GM18907 (cell line): ENCODE data around the gene ACO2.

Experiments
- ATAC-seq: cut with Tn5 transposase; IDR thresholded peaks from one replicate; pipeline ENCODE4 v1.9.1; 2021; ENCODE audit warnings: mild to moderate bottlenecking, moderate library complexity; ENCODE audit not compliant: unreplicated experiment

ACO2 gene

DNA sequence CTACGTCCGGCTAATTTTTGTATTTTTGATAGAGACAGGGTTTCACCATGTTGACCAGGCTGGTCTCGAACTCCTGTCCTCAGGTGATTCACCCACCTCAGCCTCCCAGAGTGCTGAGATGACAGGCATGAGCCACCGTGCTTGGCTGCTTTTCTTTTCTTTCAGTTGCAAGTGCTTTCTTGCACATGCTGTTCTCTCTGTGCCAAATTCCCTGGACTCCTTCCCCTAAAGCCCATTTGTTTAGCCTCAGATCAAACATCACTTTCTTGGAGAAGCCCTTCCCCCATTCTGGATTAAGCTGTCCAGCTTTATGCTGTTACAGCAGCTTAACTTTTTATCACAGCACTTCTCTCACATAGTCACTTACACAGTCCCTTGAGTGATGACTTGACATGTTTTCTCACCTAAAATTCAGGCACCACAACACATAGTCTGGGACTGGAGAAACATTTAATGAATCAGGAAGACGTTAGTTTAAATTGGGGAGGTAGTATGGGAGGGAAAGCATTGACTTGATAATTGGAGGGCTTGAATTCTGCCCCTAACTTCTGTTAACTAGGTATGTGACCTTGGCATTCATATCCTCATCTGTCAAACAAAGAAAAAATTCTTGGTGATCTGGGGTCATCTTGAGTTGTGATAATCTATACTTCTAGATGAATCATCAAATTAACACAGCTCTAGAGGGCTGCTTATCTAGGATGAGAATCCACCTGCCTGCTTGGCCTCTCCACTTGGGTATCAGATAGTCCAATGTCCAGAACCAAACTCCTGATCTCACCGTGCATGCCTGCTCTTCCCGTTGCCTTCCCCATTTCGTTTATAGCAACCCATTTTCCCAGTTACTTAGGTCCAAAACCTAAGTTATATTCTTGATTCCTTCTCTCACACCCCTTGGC is 18.4 kb downstream of the ACO2 start:
- ATAC-seq: no peak

DNA sequence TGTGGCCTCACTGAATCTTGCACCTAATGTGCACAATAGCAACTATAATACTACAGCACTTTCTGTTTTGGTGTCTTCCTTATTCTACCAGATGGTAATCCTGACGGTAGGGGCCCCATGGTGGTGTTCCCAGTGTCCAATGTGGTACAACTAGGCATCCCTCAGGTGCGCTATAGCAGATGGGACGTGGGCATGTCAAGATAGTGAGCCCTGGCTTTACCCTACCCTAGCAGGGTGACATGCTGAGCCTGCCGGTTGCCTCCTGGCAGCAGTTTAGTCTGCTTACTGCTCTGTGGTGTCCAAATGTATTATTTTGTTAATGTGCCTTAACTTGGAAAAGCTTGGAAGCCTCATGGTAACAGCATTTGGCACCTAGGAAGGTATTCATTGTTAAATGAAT is 19.2 kb downstream of the ACO2 start:
- ATAC-seq: no peak

DNA sequence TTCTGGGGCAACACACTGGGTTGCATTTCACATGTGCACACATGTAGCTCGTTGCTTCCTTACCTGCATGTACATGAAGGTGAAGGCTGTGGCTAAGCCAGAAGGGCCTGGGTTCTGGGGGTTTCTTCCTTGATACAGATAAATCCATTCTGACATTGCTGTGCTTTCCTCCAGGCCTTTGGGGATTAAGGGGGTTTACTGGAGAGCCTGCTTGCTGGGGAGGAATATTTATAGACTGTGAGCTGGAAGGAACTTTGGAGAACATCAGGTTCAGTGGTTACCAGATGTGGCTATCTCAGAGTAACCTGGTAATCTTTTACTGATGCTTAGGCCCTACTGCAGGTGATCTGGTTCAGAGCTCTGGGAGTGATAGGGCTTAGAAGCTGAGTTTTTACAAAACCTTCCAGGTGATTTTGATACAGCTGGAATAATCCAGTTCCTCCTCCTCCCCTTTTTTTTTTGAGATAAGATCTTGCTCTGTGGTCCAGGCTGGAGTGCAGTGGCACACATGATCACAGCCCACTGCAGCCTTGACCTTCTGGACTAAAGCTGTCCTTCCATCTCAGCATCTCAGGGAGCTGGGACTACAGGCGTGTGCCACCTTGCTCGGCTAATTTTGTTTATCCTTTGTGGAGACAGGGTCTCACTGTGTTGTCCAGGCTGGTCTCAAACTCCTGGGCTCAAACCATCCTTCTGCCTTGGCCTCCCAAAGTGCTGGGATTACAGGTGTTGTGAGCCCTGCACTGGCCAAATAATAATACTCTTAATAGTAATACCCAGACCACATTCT is 19.9 kb downstream of the ACO2 start:
- ATAC-seq: no peak

DNA sequence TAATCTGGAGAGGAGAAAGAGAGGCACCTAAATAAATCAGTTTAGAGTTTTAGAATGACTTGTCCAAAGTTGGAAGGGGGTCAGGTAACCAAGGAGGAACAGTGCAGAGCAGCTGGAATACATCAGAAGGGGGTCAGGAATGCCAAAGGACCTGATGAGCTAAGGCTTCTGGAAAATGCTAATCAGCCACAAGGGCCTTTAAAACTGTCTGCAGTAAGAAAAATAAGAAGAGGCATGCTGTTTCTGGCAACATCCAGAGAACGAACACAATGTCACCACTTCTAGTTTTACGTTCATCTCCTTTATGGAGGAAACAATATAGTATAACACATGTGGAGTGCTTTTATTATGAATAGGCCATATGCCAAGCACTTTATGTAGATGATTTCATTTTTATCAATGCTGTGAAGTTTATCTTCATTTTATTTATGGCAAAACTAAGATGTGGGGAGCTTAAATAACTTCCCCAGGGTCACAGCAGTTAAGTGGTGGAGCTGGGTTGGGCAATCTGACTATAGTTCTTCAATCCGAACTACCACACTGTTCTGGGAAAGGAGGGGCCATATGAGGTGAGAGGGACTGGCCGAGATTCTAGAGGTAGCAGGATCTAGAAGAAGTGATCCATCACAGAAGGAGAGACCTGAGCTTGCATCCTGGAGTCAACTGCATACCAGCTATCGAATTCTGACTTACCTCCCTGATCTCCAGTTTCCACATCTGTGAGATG is 22.6 kb downstream of the ACO2 start:
- no peak for ATAC-seq

DNA sequence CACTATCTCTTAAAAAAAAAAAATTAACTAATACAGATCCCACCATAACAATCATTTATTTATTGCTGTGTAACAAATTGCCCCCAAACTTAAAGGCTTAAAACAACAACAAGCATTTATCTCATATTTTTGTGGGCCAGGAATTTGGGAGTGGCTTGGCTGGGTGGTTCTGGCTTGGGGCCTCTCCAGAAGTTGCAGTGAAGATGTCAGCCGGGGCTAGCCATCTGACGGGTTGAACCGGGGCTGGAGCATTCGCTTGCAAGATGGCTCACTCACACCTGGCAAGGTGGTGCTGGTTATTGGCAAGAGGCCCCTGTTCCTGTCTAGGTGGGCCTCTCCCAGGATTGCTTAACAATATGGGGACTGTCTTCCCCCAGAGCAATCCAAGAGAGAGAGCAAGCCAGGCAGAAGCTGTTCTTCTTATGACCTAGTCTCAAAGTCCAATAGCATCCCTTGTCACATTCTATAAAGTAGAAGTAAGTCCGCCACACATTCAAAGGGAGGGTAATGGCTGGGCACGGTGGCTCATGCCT is 29.5 kb downstream of the ACO2 start:
- no peak for ATAC-seq

DNA sequence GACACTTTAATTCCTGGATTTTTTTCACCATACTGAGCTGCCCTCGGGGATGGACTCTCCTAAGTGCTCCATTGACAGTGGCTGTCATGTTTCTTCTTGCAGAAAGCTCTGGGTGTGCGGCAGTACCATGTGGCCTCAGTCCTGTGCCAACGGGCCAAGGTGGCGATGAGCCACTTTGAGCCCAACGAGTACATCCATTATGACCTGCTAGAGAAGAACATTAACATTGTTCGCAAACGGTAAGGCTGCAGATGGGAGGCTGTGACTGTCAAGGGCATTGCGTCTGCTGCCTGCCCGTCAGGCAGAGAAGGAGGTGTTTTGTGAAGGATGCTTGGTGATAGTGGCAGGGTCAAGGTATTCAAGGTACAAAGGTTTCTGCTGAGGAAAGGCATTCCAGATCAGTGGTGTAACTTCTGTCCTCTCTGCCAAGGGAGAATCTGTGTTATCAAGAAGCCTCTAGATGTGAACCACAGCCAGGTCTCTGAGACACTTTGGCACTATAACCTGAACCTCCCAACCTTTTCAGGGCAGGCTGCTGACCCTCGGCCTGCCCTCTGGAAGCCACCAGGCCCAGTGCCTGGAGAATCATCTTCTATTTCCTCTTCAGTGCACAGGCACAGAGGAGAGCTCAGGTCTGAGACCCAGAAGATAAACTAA is 30.8 kb downstream of the ACO2 start:
- no peak for ATAC-seq

DNA sequence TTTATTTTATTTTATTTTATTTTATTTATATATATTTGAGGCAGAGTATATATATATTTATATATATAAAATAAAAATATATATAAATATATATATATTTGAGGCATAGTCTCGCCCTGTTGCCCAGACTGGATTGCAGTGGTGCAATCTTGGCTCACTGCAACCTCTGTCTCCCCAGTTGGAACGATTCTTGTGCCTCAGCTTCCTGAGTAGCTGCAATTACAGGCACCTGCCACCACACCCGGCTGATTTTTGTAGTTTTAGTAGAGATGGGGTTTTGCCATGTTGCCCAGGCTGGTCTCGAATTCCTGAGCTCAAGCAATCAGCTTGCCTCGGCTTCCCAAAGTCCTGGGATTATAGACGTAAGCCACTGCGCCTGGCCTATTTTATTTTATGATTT is 31.4 kb downstream of the ACO2 start:
- no peak for ATAC-seq

DNA sequence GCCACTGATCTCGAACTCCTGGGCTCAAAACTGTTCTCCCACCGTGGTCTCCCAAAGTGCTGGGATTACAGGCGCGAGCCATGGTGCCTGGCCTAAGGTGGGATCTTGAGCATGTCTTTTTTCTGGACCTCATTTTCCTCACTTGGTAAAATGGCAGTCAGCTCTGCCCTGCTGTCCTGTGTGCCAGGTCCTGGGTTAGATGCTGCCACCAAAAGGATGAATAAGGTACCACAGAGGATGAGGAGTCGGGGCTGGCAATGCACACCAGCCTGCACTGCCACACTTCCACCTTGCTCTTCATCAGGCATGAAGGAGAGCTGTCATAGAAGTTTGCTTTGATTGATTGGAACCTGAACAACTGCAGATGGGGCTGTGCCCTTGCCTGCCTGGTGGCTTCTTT is 32.3 kb downstream of the ACO2 start:
- ATAC-seq: no peak

DNA sequence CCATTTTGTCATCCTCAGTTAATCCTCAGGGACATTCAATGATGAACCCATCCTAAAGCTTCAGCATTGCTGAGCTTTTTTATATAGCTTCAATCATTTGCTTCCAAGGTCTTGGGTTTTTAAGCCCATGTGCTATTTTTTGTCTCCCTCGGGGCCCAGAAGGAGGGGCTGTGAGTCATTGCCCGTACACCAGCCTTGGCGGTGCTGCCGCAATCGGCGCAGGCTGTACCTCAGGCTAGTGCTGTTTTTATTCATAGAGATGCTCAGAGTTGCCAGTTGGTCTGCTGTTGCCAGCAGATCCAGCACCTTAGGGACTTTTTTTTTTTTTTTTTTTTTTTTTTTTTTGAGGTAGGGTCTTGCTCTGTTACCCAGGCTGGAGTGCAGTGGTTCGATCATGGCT is 35.5 kb downstream of the ACO2 start:
- ATAC-seq: no peak

DNA sequence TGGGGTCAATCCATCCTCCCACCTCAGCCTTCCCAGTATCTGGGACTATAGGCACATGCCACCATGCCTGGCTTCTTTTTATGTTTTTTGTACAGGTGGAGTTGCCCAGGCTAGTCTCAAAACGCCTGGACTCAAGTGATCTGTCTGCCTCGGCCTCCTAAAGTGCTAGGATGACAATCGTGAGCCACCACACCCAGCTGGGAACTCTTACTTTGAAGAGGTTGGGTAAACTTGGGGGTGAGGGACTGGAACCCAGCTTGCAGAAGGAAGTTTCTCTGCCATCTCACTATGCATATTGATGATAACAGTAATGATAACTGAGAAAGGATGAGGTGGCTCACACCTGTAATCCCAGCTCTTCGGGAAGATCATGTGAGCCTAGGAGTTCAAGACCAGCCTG is 35.9 kb downstream of the ACO2 start:
- ATAC-seq: no peak

DNA sequence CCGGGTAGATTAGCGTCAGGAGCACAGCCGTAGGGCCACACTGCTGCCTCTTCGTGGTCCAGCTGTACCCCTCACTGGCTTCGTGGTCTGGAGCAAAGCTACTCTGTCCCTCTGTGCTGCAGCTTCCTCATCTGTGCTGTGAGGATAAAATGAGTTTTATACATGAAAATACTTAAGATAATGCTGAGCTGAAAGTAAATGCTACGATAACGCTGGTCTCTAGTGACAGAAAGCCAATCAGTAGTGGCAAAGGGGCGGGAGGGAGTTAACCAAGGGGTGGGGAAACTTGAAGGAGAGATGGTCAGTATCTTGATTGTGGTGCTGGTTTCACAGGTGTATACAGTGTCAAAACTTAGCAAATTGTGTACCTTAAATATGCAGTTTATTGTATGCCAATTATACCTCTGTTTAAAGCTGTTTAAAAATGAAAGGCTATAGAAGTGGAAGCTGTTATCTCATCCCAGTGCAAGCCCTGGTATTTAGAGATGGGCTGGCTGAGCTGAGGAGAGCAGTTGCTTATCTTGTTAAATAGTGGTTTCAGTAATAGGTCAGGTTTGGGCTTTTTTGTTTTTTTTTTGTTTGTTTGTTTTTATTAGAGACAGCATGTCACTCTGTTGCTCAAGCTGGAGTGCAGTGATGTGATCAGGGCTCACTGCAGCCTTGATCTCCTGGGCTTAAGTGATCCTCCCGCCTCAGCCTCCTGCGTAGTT is 36.7 kb downstream of the ACO2 start:
- no peak for ATAC-seq

DNA sequence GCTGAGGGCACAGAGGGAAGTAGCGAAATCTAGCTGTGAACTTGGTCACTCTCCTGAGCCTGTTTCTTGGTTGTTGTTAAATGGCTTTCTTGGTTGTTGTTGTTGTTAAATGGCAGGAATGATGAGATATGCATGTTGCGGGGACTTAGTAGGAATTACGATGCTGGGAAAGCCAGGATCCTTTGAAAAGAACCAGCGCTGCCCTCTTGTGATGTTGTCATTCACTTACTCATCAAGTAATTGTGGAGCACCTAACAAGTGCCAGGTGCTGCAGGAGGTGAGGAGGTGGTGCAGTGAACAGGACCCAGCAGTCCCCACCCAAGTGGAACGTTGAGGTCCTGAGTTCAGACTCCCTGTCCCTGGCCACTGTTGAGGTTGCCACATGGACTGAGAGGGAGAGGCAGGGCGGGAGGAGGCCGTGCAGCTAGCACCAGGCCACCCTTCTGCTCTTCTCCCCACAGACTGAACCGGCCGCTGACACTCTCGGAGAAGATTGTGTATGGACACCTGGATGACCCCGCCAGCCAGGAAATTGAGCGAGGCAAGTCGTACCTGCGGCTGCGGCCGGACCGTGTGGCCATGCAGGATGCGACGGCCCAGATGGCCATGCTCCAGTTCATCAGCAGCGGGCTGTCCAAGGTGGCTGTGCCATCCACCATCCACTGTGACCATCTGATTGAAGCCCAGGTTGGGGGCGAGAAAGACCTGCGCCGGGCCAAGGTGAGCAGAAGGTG is 38.6 kb downstream of the ACO2 start:
- ATAC-seq: no peak

DNA sequence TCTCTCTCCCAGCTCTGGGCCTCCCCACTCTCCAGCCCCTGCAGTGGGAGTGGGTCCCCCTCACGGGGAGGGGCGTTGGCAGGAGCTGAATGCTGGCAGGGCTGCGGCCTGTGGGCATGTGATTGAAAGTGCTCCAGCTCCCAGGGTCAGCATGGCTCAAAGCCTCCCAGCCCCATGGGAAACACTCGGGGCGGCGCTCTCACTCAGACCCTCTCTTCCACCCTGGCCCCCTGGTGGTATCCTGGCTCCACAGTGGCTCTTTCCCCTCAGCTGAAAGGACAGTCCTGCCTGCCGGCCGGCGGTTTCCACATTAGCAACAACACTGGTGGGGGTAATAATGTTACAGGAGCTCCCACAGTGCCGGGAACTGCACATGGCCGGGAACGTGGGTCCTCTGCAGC is 39.9 kb downstream of the ACO2 start:
- no peak for ATAC-seq

DNA sequence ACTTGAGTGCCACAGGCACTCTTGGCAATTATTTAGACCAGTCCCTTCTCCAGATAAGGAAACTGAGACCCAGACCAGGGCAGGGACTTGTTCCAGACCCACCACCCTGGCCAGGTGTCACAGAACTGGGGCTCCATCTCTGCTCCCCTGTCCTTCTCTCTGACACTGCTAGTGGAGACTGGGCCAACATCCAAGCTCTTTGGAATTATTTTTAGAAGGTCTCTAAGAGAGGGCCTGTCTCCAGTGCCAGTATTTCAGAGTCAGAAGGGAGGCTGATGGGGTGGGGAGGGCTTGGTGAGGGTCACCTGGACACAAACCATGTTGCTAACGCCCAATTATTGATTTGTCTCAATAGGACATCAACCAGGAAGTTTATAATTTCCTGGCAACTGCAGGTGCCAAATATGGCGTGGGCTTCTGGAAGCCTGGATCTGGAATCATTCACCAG is 42.6 kb downstream of the ACO2 start:
- ATAC-seq: no peak

DNA sequence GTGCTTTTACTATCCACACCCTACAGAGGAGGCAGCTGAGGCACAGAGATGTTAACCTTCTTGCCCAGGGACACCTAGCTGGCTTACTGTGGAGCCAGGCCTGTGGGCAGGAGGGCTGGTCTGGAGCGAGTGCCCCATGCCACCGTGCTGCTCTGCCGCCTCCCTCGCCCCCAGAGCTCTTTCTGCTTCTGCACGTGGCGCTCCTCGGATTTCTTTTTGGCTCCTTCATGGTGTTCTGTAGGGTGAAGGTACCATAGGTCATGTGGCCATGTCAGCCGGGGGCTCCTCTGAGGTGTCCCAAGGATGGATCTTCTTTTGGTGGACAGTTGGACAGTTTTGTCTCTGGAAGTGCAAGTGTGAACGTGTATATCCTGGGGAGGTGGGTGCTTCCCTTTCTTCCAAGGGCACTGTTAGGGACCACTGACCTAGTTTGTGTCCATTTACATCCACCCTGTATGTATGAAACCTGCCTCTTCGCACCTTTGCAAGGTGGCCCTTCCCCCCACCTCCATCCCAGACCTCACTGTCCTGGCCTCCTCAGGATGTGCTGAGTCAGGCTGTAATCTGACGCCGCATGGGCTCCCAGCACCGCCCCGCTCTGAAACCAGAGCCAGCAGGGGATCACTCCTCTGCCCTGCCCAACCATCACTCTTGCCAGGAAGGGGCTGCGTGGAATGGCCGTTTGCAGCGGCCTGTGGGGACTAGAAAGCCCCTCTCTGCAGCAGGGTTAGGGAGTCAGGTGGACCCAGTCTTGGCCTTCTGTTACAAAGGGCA is 43.7 kb downstream of the ACO2 start:
- ATAC-seq: no peak

DNA sequence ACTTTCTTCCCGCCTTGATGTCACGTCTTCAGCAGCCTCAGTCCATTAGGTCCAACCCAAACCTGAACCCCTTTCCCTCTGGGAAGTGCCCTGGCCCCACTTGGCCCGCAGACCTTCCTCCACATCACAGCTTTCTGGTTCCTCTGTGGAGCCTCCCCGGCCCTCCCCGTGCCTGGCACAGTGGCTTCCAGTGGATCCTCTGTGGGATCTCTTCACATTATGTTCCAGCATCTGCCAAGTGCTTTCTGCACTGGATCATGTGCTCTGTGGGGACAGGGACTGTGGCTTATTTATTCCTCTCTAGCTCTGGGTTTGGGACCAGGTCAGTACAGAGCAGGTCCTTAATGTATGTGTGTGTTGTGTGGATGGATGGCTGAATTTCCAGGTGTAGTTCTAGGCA is 44.5 kb downstream of the ACO2 start:
- no peak for ATAC-seq

DNA sequence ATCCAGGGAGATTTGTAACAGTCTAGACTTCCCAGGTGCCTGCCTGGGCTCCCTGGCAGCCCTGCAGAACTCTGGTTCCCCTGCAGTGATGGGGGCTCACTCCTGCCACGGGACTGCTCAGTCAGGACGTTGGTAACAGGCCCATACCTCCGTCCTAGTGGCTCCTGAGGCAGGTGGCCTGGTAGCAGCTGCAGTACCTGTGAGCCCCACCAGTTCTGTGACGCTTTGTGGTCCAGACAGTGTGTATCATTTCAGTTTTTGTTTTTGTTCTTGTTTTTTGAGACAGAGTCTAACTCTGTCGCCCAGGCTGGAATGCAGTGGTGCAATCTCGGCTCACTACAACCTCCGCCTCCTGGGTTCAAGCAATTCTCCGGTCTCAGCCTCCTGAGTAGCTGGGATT is 47.5 kb downstream of the ACO2 start:
- ATAC-seq: no peak

DNA sequence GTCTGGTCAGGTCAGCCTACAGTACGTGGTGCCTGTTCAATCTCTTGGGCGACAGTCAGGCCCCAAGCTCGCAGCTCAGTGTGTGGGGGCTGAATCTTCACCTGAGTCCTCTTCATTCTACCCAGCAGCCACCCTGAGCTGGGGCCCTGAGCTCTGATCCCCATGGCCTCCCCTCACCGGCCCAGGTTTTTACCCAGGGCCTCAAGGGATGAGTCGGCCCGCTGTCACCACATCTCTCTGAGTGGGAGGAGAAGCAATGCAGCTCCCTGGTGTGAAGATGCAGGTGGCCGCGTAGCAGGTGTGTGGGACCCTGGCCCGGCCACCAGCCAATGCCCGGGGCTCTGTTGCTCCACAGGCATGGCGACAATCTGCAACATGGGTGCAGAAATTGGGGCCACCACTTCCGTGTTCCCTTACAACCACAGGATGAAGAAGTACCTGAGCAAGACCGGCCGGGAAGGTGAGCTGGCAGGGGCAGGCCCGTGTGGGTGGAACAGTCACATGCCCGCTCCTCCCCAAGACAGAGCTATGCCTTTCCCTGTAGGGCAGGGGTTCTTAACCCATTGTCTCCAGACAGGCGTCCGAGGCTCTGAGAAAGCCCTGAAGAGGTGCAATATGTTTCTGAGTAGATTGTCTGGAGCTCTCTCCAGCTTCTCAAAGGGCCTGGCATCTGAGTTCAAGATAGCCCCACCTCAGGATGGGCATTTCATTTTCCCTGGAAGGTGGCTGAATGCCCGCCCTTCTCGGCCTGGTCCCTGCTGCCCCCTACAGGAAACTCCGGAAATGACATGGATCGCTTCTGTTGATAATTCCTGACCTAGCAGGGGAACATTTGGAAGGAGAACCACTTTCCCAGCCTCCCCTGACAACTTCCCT is 48.5 kb downstream of the ACO2 start:
- no peak for ATAC-seq
